CD4-positive, alpha-beta T cell treated with Interleukin-2 at 100 ng/mL for 4 hours (primary cell): ENCODE results near the gene STX5.
"Not testable (repeated sequence)": the region's sequence is repeated elsewhere in the genome, so short reads cannot be mapped to it uniquely, and the experiment has no call there.

Experiments
- DNase-seq: peaks from one replicate; pipeline ENCODE4 v3.0.0-alpha.2; 2020; ENCODE audit warnings: low spot score

STX5 gene

DNA sequence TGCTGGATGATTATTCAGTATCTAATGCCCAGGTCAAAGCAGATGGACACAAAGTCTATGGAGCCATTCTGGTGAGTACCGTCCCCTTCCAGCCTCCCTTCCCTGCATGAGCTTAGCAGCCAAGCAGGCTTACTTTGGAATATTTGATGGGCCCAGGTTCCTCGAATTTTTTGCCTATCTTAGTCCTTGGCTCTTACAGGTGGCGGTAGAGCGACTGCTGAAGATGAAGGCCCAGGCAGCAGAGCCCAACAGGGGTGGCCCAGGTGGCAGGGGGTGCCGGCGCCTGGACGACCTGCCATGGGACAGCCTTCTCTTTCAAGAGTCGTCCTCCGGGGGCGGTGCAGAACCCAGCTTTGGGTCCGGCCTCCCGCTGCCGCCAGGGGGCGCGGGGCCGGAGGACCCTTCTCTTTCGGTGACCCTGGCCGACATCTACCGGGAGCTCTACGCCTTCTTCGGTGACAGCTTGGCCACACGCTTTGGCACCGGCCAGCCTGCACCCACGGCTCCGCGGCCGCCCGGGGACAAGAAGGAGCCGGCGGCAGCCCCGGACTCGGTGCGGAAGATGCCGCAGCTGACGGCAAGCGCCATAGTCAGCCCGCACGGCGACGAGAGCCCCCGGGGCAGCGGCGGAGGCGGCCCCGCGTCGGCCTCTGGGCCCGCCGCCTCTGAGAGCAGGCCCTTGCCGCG is 45.4 kb downstream of the STX5 start:
- peak; percentile 87 for DNase-seq

DNA sequence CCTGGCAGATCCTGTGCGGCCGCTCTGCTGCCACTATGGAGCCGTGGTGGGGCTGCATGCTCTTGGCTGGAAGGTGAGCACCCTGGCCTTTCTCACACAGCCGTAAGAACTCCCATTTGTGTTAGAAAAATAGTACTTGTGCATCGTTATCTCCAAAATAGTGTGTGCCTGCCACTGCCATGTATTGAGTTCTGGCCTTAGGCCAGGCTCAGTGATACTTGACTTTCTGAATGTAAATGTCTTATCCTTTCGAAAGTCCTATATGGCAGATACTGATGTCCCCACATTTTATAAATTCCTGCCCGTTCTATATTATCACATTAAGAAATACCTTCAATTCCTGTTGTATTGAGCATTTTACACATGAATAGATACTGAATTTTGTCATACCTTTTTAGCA is 49.1 kb downstream of the STX5 start:
- no peak for DNase-seq

DNA sequence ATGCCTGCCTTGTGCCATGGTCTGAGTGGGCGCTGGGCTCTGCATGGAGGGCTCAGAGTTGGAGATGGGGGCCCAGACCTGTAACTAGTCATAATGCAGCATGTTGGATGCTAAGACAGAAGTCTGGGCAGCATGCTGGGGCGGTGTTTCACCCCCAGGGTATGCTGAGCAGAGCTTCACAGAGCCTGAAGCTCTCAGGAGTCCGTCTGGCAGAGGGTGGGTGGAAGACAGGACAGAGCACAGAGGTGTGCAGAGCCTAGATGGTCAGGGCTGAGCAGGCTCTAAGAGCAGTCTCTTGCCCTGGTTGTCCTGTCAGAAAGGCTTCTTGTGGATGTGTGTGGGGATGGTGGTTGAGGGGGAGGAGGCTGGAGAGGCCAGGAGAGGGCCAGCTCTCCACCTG is 53.4 kb downstream of the STX5 start:
- no peak for DNase-seq

DNA sequence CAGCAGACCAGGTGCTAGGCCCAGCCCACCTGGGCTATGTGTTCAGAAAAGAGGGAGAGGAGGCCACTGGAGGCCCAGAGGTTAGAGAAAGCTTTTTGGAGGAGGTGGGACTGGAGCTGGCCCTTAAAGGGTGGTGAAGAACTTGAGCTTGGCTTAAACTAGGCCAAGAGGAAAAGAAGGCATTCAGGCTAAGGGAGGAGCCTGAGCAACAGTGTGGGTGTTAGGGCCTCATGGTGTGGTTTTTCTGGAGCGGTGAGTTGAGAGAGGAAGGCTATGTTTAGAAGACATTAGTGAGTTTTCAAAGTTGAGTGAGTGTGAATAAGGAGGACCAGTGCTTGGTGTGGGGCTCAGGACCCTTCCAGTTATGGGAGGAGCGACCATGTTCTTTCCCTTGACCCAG is 54.5 kb downstream of the STX5 start:
- no peak for DNase-seq

DNA sequence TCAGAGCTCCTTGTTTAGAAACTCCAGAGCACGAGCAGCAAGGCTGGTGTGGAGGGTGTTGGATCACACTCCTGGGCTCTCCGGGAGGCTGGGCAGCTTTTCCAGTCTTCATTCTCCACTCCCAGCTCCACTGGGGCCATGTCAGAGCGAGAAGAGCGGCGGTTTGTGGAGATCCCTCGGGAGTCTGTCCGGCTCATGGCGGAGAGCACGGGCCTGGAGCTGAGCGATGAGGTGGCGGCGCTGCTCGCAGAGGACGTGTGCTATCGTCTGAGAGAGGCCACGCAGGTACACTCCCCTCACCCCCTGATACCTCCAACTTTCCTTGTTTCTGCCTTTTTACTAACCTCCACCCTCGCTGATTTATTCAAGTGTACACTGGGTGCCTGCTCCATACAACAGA is 56.2 kb downstream of the STX5 start:
- DNase-seq = no peak

DNA sequence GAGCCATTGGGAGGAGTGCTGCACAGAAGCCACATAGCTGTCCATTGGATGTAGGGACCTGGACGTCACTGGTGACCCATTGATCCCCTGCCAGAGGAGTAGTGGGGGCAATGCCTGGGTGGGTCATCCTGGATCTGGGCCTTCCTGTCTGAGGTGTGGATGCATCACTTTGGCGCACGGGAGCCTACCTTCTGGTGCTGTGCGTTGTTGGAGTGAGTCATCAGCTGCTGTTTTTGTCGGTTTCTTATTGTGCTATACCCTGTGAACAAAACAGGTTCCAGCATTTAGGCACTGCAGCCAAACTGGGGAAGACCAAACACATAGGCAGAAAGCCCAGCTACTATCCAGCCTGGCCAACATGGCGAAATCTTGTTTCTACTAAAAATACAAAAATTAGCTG is 57.4 kb downstream of the STX5 start:
- no peak for DNase-seq

DNA sequence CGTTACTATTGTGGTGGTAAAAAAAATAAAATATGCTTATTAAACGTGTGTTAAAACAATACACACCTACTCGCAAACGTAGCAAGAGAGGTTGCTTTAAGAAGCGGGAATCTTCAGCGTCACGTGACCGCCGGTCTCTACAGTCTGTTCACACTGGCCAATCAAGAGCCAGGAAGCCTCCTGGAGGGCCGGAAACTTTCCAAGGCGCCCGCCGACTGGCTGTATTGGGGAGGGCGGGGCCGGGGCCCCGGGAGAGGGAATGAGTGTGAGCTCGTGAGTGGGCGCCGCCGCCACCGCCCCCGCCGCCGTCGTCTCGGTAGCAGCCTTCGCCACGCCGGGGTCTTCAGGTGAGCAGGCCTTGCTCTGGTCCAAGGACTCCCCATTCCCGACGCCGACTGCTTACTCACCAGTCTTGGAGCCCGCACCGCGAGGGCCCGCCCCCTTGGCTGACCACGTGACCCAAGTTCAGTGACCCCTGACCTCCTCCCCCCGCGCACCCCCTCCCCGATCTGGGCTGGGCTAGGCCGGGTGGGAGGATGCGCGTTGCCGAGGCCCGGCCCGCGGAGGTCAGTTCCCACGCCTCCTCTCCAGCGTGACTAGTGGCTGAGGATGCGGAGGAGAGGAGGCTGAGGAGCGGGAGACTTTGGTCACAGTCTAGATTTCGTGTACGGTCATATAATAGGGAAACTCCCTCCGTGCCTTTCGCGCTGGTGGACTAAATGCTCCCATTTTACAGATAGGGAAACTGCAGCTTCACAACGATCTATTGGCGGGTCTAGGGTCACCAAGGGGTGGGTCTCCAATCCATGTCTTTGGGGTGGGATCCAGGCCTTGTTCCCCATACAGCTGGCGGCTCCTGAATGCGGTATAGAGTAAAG is 60.5 kb downstream of the STX5 start, which contains the start of gene TAF6L:
TAF6L (plus strand) TSS at position 253 of the 878 bp plus-strand sequence. CDS start 4,388 bp downstream, outside the sequence.
- peak; percentile 92 for DNase-seq

DNA sequence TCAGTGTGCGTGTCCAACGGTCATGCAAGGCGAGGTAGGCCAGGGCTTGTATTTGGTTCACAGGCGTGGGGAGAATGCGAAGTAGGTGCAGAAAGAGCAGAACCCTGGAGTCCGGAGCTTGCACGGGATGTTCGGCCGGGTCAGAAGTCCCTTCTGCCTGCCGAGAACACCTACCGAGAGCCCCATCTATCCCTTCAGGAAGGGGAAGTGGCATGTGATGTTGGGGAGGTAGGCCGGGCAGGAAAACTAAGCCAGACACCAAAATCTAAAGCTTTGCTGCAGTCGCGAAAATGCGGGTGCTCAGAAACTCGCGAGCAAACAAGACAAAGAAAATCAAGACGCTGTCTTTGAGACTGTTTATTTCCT is 61.1 kb downstream of the STX5 start:
- DNase-seq = no peak

DNA sequence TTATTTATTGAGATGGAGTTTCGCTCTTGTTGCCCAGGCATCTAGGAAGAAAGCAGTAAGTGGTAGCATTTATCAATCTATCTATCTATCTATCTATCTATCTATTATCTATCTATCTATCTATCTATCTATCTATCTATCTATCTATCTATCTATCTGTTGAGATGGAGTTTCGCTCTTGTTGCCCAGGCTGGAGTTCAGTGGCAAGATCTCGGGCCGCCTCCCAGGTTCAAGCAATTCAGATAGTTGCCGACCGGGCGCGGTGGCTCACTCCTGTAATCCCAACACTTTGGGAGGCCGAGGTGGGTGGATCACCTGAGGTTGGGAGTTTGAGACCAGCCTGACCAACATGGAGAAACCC is 71.0 kb downstream of the STX5 start:
- not testable (repeated sequence) for DNase-seq

DNA sequence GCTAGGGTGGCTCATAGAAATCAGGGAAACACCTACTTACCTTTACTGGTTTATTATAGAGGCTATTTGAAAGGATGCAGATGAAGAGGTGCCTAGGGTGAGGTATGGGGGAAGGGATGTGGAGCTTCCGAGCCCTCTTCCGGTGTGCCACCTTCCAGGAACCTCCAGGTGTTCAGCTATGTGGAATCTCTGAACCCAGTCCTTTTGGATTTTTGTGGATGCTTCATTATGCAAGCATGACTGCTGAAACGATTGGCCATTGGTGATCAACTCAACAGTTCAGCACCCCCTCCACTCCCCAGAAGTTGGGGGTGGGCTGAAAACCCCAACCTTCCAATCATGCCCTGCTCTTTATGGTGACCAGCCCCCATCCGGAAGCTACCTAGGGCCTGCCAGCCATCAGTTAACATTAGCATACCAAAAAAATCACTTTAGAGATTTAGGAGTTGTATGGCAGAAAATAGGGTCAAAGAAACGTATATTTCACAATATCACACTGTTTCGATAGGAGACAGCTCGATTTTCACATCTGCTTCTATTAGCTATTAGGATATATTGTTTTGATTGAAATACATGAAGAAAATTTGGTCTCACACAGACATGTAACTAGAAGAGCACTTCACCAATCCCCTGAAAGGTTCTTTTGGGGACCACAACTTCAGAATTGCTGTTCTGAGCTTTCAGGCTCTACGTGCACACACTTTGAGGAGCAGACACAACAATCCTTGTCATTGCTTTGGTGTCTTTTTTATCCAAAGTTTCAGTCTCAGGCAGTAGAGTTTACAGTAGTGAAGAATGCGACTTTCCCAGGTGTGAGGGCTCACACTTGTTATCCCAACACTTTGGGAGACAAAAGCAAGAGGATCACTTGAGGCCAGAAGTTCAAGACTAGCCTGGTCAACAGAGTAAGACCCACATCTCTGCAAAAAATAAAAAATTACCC is 73.7 kb downstream of the STX5 start:
- no peak for DNase-seq
